Muscle of arm (tissue), 12 donors: Measurements from ENCODE around the gene CPNE8. TPM values are rescaled to one million over a fixed set of nuclear protein-coding genes. Genes with fewer than 3 reads are reported as not detected.

Experiments used
- DNase-seq: peaks from one replicate; pipeline ENCODE4 v3.0.0-alpha.2; 2013
- polyA plus RNA-seq, 12 donors: library from polyadenylated mRNA; unstranded; fragments of 120-200 nt; gene quantifications; one replicate each; pipeline ENCODE4 v1.2.1, GENCODE V29; 2013; ENCODE audit not compliant: insufficient read length in 12 of 12

The CPNE8 gene
- polyA plus RNA-seq, 12 donors = 6.0 to 18.5 (median 8.5) TPM; not detected in 1

GRCh38 chr12:38838056-38838850, 67.1 kb downstream of the CPNE8 start:
- DNase-seq = no peak

GRCh38 chr12:38831715-38832114, 73.7 kb downstream of the CPNE8 start:
- peak; percentile 12 for DNase-seq

GRCh38 chr12:38825006-38825405, 80.4 kb downstream of the CPNE8 start:
- no peak for DNase-seq

- DNase-seq = no peak
Measured at GRCh38 chr12:38823738-38824137, 81.7 kb downstream of the CPNE8 start.

GRCh38 chr12:38823314-38823713, 82.1 kb downstream of the CPNE8 start:
- DNase-seq = no peak

- DNase-seq = no peak
Measured at GRCh38 chr12:38817942-38818341, 87.4 kb downstream of the CPNE8 start.

GRCh38 chr12:38813923-38814322, 91.5 kb downstream of the CPNE8 start:
- no peak for DNase-seq

GRCh38 chr12:38811814-38812356, 93.5 kb downstream of the CPNE8 start:
- DNase-seq = no peak

GRCh38 chr12:38809832-38810231, 95.6 kb downstream of the CPNE8 start:
- DNase-seq = no peak

GRCh38 chr12:38788106-38788505, 117.3 kb downstream of the CPNE8 start:
- DNase-seq = no peak

GRCh38 chr12:38785381-38785780, 120.0 kb downstream of the CPNE8 start:
- DNase-seq = no peak

- no peak for DNase-seq
Measured at GRCh38 chr12:38783304-38783703, 122.1 kb downstream of the CPNE8 start.

- DNase-seq = no peak
Measured at GRCh38 chr12:38782359-38782758, 123.0 kb downstream of the CPNE8 start.

- DNase-seq = no peak
Measured at GRCh38 chr12:38776647-38777046, 128.7 kb downstream of the CPNE8 start.

- no peak for DNase-seq
Measured at GRCh38 chr12:38775457-38775856, 129.9 kb downstream of the CPNE8 start.

GRCh38 chr12:38772437-38772836, 133.0 kb downstream of the CPNE8 start:
- DNase-seq = no peak

GRCh38 chr12:38771871-38772270, 133.5 kb downstream of the CPNE8 start:
- DNase-seq = no peak

- DNase-seq = no peak
Measured at GRCh38 chr12:38761636-38762342, 143.6 kb downstream of the CPNE8 start.

- no peak for DNase-seq
Measured at GRCh38 chr12:38761111-38761510, 144.3 kb downstream of the CPNE8 start.

GRCh38 chr12:38759621-38760020, 145.8 kb downstream of the CPNE8 start:
- DNase-seq = no peak

GRCh38 chr12:38746744-38747143, 158.6 kb downstream of the CPNE8 start:
- DNase-seq = no peak

- DNase-seq = no peak
Measured at GRCh38 chr12:38745601-38746000, 159.8 kb downstream of the CPNE8 start.

GRCh38 chr12:38744041-38744440, 161.3 kb downstream of the CPNE8 start:
- peak; percentile 54 for DNase-seq
